Retinal pigment epithelial cell (primary cell): Measurements from ENCODE around the gene CCP110.

Experiments
- DNase-seq: peaks from one replicate; pipeline ENCODE4 v3.0.0-alpha.2; 2010; ENCODE audit warnings: low read depth
- H3K4me3 ChIP-seq: 2 replicates; pipeline ENCODE4 v1.5.1; 2011; ENCODE audit warnings: mild to moderate bottlenecking, low read length, control low read depth, moderate library complexity
- CTCF ChIP-seq: conservative IDR thresholded peaks from 2 replicates; pipeline ENCODE4 v1.5.1; 2011; ENCODE audit warnings: low read depth, low read length, control low read depth, inconsistent platforms

The CCP110 gene

GRCh38 chr16:19599968-19600716, 76.4 kb downstream of the CCP110 start:
- no peak for DNase-seq
- no peak overlapping the region for H3K4me3 ChIP-seq
- TF ChIP-seq CTCF = no peak

- peak; percentile 58 for TF ChIP-seq CTCF
- DNase-seq = no peak
- no peak overlapping the region for H3K4me3 ChIP-seq
Measured at GRCh38 chr16:19601083-19601976, 77.6 kb downstream of the CCP110 start.
